IPS DF 4.7 (cell line): Measurements from ENCODE around the gene LCE1B.

Experiments used
- DNase-seq: peaks from one replicate; pipeline ENCODE4 v3.0.0-alpha.2; 2013; ENCODE audit warnings: low spot score; ENCODE audit errors: extremely low read depth

The LCE1B gene

DNA sequence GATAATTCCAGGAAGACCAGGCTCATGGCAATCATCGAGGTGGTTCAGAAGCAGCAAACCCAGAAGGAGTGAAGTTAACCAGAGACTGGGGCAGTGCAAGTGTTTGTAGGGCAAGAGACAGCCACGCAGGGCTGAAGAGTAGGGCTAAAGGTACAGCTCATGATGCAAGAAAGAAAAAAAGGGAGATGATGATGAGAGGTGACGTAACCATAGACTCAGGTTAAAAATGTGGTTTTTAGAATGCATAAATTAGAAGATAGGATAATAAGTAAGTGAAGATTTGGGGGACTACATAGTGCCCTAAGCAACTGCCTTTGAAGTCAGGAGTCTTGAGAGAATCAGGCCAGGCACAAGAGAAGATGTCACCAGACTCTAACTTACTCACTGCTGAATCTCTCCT, 48.4 kb downstream of the LCE1B start:
- no peak for DNase-seq

DNA sequence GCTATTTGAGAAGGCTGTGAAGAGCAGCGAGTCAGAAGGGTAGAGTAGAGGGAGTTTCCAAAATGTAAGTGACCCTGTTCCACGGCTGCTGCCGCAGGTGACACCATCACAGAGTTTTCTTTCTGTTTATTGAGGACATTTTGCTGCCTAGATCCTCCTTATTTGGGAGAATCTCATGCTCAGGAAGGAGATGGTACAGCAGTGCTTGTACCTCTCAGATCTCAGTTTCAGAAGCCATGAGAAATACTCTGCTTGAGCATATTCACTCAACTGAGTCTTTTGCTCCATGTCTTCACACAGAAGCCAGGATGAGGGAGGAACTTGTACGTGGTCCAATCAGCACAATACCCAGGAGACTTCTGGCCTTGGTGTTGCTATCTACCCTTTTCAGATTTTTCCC, 49.6 kb downstream of the LCE1B start:
- DNase-seq: no peak
